ENCODE measurements around the gene TOX3.

The TOX3 gene

GRCh38 chr16:52555572-52555971, 8.6 kb upstream of the TOX3 start:
- TF ChIP-seq CTCF (IDR thresholded peaks at IDR 0.05; ENCODE audit: low read depth, low read length) = no peak
- DNase-seq (ENCODE audit: low read depth in 2 of 2) = no peak
- H3K4me3 ChIP-seq (replicated peaks in 1 of 2; ENCODE audit: low read depth in 2 of 2, low read length in 2 of 2) = no peak overlapping the region

GRCh38 chr16:52554334-52554733, 7.4 kb upstream of the TOX3 start:
- no peak overlapping the region for H3K4me3 ChIP-seq (replicated peaks in 1 of 2; ENCODE audit: low read depth in 2 of 2, low read length in 2 of 2)
- DNase-seq (ENCODE audit: low read depth in 2 of 2) = no peak
- TF ChIP-seq CTCF (IDR thresholded peaks at IDR 0.05; ENCODE audit: low read depth, low read length) = no peak

GRCh38 chr16:52553322-52553721, 6.4 kb upstream of the TOX3 start:
- no peak for TF ChIP-seq CTCF (IDR thresholded peaks at IDR 0.05; ENCODE audit: low read depth, low read length)
- no peak for DNase-seq (ENCODE audit: low read depth in 2 of 2)
- H3K4me3 ChIP-seq (replicated peaks in 1 of 2; ENCODE audit: low read depth in 2 of 2, low read length in 2 of 2) = no peak overlapping the region

GRCh38 chr16:52552643-52553042, 5.7 kb upstream of the TOX3 start:
- DNase-seq (ENCODE audit: low read depth in 2 of 2) = no peak
- H3K4me3 ChIP-seq (replicated peaks in 1 of 2; ENCODE audit: low read depth in 2 of 2, low read length in 2 of 2) = no peak overlapping the region
- TF ChIP-seq CTCF (IDR thresholded peaks at IDR 0.05; ENCODE audit: low read depth, low read length) = no peak

GRCh38 chr16:52549011-52549692, 2.2 kb upstream of the TOX3 start:
- peak; percentile 50 for TF ChIP-seq CTCF (IDR thresholded peaks at IDR 0.05; ENCODE audit: low read depth, low read length)
- no peak overlapping the region for H3K4me3 ChIP-seq (replicated peaks in 1 of 2; ENCODE audit: low read depth in 2 of 2, low read length in 2 of 2)

GRCh38 chr16:52548261-52549010, 1.5 kb upstream of the TOX3 start:
- no peak for DNase-seq (ENCODE audit: low read depth in 2 of 2)
- no peak overlapping the region for H3K4me3 ChIP-seq (replicated peaks in 1 of 2; ENCODE audit: low read depth in 2 of 2, low read length in 2 of 2)
- TF ChIP-seq CTCF (IDR thresholded peaks at IDR 0.05; ENCODE audit: low read depth, low read length) = no peak

More at GRCh38 chr16:52549011-52549692, 2.2 kb upstream of the TOX3 start:
- peak in 1 of 2 donors; percentile 2 for DNase-seq (ENCODE audit: low read depth in 2 of 2)
